Measurements from ENCODE around the gene CDC5L. TPM values are rescaled to one million over a fixed set of nuclear protein-coding genes. Genes with fewer than 3 reads are reported as not detected.

Gene CDC5L
- total and polyA plus RNA-seq, 8 donors: 16.5 to 38.0 (median 35.5) TPM

DNA sequence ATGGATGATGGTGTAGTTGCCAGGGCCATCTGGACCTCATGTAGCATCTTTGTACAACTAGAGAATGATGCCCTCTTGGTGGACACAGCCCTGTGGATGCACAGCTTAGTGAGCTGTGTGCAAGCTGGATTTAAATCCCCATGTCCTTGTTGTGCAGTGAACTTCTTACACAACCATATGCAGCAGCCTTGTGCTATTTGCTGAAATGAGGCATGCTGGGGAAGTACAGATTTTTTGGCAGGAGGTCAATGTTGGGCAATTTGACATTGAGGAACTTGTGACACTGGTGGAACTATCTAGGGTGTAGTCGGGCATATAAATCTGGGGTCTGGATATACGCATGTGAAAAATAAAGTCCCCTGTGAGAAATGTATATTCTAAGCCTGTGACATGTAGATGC lies 5.8 kb upstream of the CDC5L start:
- Histone ChIP-seq H3K9me3 (no peaks in the 10 kb centered on the region), H3K4me3 (no peak overlapping the region), H3K27ac (no peak overlapping the region), H3K4me1 (peaks cover 0 to 14% of the 10 kb centered on the region in 2 donors), H3K36me3 (no peaks in the 10 kb centered on the region), H3K27me3 (no peaks in the 10 kb centered on the region)
- ATAC-seq (peak; percentile 23), DNase-seq (peak in 1 of 4 donors; percentile 42)
- TF ChIP-seq, protein P1, sequence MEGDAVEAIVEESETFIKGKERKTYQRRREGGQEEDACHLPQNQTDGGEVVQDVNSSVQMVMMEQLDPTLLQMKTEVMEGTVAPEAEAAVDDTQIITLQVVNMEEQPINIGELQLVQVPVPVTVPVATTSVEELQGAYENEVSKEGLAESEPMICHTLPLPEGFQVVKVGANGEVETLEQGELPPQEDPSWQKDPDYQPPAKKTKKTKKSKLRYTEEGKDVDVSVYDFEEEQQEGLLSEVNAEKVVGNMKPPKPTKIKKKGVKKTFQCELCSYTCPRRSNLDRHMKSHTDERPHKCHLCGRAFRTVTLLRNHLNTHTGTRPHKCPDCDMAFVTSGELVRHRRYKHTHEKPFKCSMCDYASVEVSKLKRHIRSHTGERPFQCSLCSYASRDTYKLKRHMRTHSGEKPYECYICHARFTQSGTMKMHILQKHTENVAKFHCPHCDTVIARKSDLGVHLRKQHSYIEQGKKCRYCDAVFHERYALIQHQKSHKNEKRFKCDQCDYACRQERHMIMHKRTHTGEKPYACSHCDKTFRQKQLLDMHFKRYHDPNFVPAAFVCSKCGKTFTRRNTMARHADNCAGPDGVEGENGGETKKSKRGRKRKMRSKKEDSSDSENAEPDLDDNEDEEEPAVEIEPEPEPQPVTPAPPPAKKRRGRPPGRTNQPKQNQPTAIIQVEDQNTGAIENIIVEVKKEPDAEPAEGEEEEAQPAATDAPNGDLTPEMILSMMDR (IDR thresholded peaks at IDR 0.05): no peak
- intact Hi-C loops (cut with DNase I): no loop called here

DNA sequence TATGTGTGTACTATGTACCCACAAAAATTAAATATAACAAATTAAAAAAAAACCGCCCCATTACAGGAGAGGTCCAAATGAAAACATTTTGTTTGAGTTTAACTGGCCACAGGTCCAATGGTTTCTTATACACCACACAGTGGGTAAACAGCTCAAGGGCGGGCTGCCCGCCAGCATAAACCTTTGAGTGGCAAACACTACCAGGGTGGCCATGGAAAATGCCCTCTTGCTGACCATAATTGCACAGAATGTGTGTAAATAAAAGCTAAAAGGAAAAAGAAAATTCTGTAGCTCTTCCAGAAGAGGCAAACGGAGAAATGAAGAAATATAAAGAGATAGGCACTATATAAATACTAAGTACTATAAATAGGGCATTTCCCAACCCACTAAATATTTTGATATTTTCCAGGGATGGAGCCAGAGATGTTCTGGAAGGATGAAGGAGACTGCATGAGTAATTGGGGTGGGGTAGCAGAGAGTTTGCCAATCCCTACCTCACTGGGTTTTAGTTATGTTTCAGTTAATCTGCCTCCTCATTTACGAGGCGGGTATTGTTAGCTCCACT lies 1.1 kb upstream of the CDC5L start:
- DNase-seq (peak; percentile 29 to 81 (median 63)), ATAC-seq (peak; percentile 55)
- H3K9me3 ChIP-seq: no peaks in the 10 kb centered on the region
- H3K27me3 ChIP-seq: no peaks in the 10 kb centered on the region
- intact Hi-C loops (cut with DNase I): no loop called here
- H3K27ac ChIP-seq: peak overlapping the region; percentile 95 to 97
- H3K4me3 ChIP-seq: peak overlapping the region; percentile 83 to 90
- H3K36me3 ChIP-seq: peaks cover 0 to 6% of the 10 kb centered on the region in 2 donors
- H3K4me1 ChIP-seq: peaks cover 16 to 37% of the 10 kb centered on the region in 2 donors
- TF ChIP-seq, protein P1 (IDR thresholded peaks at IDR 0.05): no peak

DNA sequence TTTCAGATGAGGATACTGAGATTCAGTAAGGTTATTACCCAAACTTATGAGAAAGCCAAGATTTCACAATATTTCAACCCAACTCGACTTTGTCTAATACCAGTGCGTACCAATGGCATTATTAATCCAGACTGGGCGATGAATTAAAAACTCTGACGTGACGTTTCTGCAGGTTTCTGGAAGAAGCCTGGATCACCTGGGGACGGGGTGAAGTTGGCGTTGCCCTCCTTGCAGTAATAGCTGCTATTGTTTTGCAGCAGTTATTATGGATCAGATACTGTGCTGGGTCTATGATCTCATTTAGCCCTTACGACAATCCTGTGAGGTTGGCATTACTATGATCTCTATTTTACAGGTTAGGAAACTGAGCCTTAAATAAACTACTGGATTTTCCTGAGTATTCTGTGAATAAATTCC lies 569 bp upstream of the CDC5L start:
- ATAC-seq (peak; percentile 11), DNase-seq (no peak)
- Histone ChIP-seq H3K4me1 (peaks cover 16 to 33% of the 10 kb centered on the region in 2 donors), H3K27me3 (no peaks in the 10 kb centered on the region), H3K36me3 (peaks cover 0 to 11% of the 10 kb centered on the region in 2 donors), H3K4me3 (peak overlapping the region; percentile 83 to 90), H3K27ac (peak overlapping the region; percentile 95 to 97), H3K9me3 (no peaks in the 10 kb centered on the region)
- TF ChIP-seq, protein P1 (IDR thresholded peaks at IDR 0.05): no peak
- intact Hi-C loops (cut with DNase I): no loop called here

DNA sequence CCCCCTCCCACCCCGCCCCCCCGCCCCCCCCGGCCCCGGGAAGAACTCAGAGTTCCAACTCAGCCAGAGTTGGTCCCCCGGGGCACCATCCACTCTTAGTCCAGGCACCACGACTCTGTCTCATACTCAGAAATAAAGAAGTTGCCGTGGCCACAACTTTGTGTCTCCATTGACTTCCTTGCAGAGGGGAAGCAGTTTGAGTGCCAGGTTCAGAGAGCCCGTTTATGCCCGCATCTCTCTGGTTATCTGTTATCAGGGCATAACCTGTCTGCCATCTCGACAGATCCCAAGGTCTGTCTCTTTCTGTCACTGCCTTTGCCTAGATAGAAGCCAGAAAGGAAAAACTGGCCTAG lies 605 bp downstream of the CDC5L start:
- TF ChIP-seq, protein P1 (IDR thresholded peaks at IDR 0.05): no peak
- H3K9me3 ChIP-seq: no peaks in the 10 kb centered on the region
- no peak for DNase-seq
- H3K27me3 ChIP-seq: no peaks in the 10 kb centered on the region
- no peak for ATAC-seq
- intact Hi-C loops (cut with DNase I): no loop called here
- H3K4me3 ChIP-seq: peak overlapping the region; percentile 83 to 90
- H3K4me1 ChIP-seq: peaks cover 16 to 31% of the 10 kb centered on the region in 2 donors
- H3K36me3 ChIP-seq: peaks cover 0 to 23% of the 10 kb centered on the region in 2 donors
- peak overlapping the region; percentile 95 to 97 for H3K27ac ChIP-seq

DNA sequence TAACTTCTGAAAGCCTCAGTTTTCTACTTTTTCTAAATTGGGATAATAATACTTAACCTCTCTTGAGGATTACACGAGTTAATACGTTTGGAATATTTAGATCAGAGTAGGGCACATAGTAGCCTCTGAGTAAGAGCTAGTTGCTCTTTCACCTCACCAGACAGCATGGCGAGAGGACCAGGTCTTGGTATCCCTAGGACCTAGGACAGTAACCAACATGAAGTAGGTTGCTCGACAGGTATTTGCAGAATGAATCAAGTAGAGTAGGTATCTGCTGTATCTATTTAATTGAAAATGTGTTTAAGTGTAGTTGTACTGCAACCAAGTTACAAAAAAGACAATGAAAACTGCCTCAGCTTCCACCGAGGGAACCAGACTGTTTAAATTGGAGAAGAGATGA lies 1.4 kb downstream of the CDC5L start:
- Histone ChIP-seq H3K4me3 (peak overlapping the region in 1 of 2 donors; percentile 90), H3K27ac (no peak overlapping the region)
- ATAC-seq: no peak

More for the DNA sequence above, 1.4 kb downstream of the CDC5L start:
- Histone ChIP-seq H3K4me1 (peaks cover 16 to 31% of the 10 kb centered on the region in 2 donors), H3K27me3 (no peaks in the 10 kb centered on the region), H3K9me3 (no peaks in the 10 kb centered on the region), H3K36me3 (peaks cover 0 to 31% of the 10 kb centered on the region in 2 donors)
- intact Hi-C loops (cut with DNase I): no loop called here
- TF ChIP-seq, protein P1 (IDR thresholded peaks at IDR 0.05): no peak
- DNase-seq: no peak

Data from left lung (tissue), 10 donors.